CD4-positive, alpha-beta T cell (primary cell): Measurements from ENCODE around the gene CYB5R3. TPM values are rescaled to one million over a fixed set of nuclear protein-coding genes. Genes with fewer than 3 reads are reported as not detected.

Source experiments
- ATAC-seq: fragments of 200-7000 bp; cut with Tn5 transposase; one replicate; pipeline ENCODE4 v1.10.0; 2022; ENCODE audit warnings: mild to moderate bottlenecking; ENCODE audit not compliant: poor library complexity
- CTCF ChIA-PET: fragments of 350-600 bp; sonication (Branson Sonifier 250); formaldehyde crosslinking; loops from one replicate; lab custom pipeline; 2021; ENCODE audit warnings: antibody characterized with exemption, inconsistent platforms; lab: Charles Lee
- POLR2A ChIA-PET: fragments of 350-600 bp; sonication (Branson Sonifier 250); formaldehyde crosslinking; loops from one replicate; lab custom pipeline; 2021; ENCODE audit warnings: antibody characterized with exemption, inconsistent platforms; lab: Charles Lee
- DNase-seq, 14 experiments: peaks; one replicate each; pipeline ENCODE4 v3.0.0-alpha.2; 2013 to 2020; ENCODE audit warnings: mixed read lengths in 2 of 14
- H3K27ac ChIP-seq, 2 donors: one replicate each; pipeline versions ENCODE4 v1.5.1 to v1.7.0; 2013; ENCODE audit warnings: low read length in 2 of 2, low read depth in 1 of 2, mild to moderate bottlenecking in 1 of 2
- H3K27me3 ChIP-seq, 2 experiments: 1 replicate in 1 of 2; 2 replicates in 1 of 2; pipeline versions ENCODE4 v1.6.1 to v1.7.0; 2013; ENCODE audit warnings: low read length in 2 of 2, control low read depth in 1 of 2, mild to moderate bottlenecking in 1 of 2, moderate library complexity in 1 of 2; ENCODE audit not compliant: insufficient read depth in 2 of 2, control insufficient read depth in 1 of 2
- H3K36me3 ChIP-seq: one replicate; pipeline ENCODE4 v1.6.1; 2013; ENCODE audit warnings: low read length, control low read depth; ENCODE audit not compliant: insufficient read depth
- H3K4me1 ChIP-seq: one replicate; pipeline ENCODE4 v1.6.1; 2013; ENCODE audit warnings: low read length, control low read depth; ENCODE audit not compliant: insufficient read depth
- H3K4me3 ChIP-seq: one replicate; pipeline ENCODE4 v1.5.1; 2013; ENCODE audit warnings: mild to moderate bottlenecking, low read length, moderate library complexity
- H3K9me3 ChIP-seq, 2 experiments: 1 replicate in 1 of 2; 2 replicates in 1 of 2; pipeline versions ENCODE4 v1.6.1 to v1.7.0; 2013; ENCODE audit warnings: low read length in 2 of 2, mild to moderate bottlenecking in 2 of 2, control low read depth in 1 of 2, moderate library complexity in 1 of 2; ENCODE audit not compliant: control insufficient read depth in 1 of 2, insufficient read depth in 1 of 2
- H3K27ac Mint-ChIP-seq: one replicate; pipeline ENCODE4 v1.8.0; 2020; ENCODE audit warnings: mixed read lengths
- H3K27me3 Mint-ChIP-seq: one replicate; pipeline ENCODE4 v1.8.0; 2021; ENCODE audit warnings: mixed read lengths
- H3K36me3 Mint-ChIP-seq: one replicate; pipeline ENCODE4 v1.8.0; 2021; ENCODE audit warnings: low read depth, mixed read lengths
- H3K4me1 Mint-ChIP-seq: one replicate; pipeline ENCODE4 v1.8.0; 2021; ENCODE audit warnings: low read depth, mixed read lengths
- H3K4me3 Mint-ChIP-seq: one replicate; pipeline ENCODE4 v1.8.0; 2020; ENCODE audit warnings: mild to moderate bottlenecking, mixed read lengths
- H3K9me3 Mint-ChIP-seq: one replicate; pipeline ENCODE4 v1.8.0; 2020; ENCODE audit warnings: mixed read lengths
- CTCF ChIP-seq: fragments of 200-600 bp; IDR thresholded peaks from one replicate; pipeline ENCODE4 v1.8.0; 2022; ENCODE audit warnings: antibody characterized with exemption, mild to moderate bottlenecking
- intact Hi-C, 2 experiments: fragments of 100-400 bp; cut with DNase I in 1 of 2; cut with micrococcal nuclease in 1 of 2; formaldehyde crosslinking; loops; one replicate each; pipeline versions ENCODE4 v1.15.1 to v1.9.0; 2023 to 2025; cut with DNase I, micrococcal nuclease
- total RNA-seq, 174 experiments: library from RNA in 2 of 174; stranded (reverse) in 2 of 174; gene quantifications; one replicate each; pipeline ENCODE4 v1.2.3 and lab custom pipeline; 2021 to 2026

CYB5R3 gene
- total RNA-seq, 2 experiments from 2014 or later: 39.8 to 41.2 TPM

GRCh38 chr22:42595434-42595833 lies 53.8 kb downstream of the CYB5R3 start:
- Mint-ChIP-seq H3K9me3 (no peaks in the 10 kb centered on the region), H3K27ac (no peak overlapping the region), H3K36me3 (peaks cover 94% of the 10 kb centered on the region), H3K4me3 (no peak overlapping the region), H3K4me1 (no peaks in the 10 kb centered on the region), H3K27me3 (no peaks in the 10 kb centered on the region)
- ATAC-seq (no peak), DNase-seq (no peak)
- intact Hi-C loops: no loop called here
- Histone ChIP-seq H3K36me3 (peaks cover 85% of the 10 kb centered on the region), H3K9me3 (no peaks in the 10 kb centered on the region), H3K4me3 (no peak overlapping the region), H3K27me3 (no peaks in the 10 kb centered on the region), H3K4me1 (no peaks in the 10 kb centered on the region), H3K27ac (no peak overlapping the region)
- ChIA-PET POLR2A (no interaction called here), CTCF (no interaction called here)
- TF ChIP-seq CTCF: no peak

- Mint-ChIP-seq H3K27ac (no peak overlapping the region), H3K27me3 (no peaks in the 10 kb centered on the region), H3K4me3 (no peak overlapping the region), H3K9me3 (no peaks in the 10 kb centered on the region), H3K4me1 (no peaks in the 10 kb centered on the region), H3K36me3 (peaks cover 88% of the 10 kb centered on the region)
- intact Hi-C loops: no loop called here
- POLR2A ChIA-PET: interaction anchor here (0.6 kb wide), 1 partner anchor 9 kb away, joined by 3 read pairs; no protein-coding TSS in a partner anchor
- no peak overlapping the region for H3K4me3 ChIP-seq
- H3K4me1 ChIP-seq: no peaks in the 10 kb centered on the region
- no peak for TF ChIP-seq CTCF
- CTCF ChIA-PET: no interaction called here
- H3K27ac ChIP-seq: no peak overlapping the region
- no peak for DNase-seq
- H3K9me3 ChIP-seq: no peaks in the 10 kb centered on the region
- no peaks in the 10 kb centered on the region for H3K27me3 ChIP-seq
- no peak for ATAC-seq
- H3K36me3 ChIP-seq: peaks cover 76% of the 10 kb centered on the region
These were observed 57.2 kb downstream of the CYB5R3 start for GRCh38 chr22:42591987-42592386.

GRCh38 chr22:42587588-42588175 lies 61.5 kb downstream of the CYB5R3 start:
- ChIA-PET CTCF (no interaction called here), POLR2A (no interaction called here)
- TF ChIP-seq CTCF: no peak
- H3K27me3 ChIP-seq: no peaks in the 10 kb centered on the region
- H3K4me1 Mint-ChIP-seq: no peaks in the 10 kb centered on the region
- DNase-seq (no peak), ATAC-seq (no peak)
- no peak overlapping the region for H3K4me3 ChIP-seq
- no peak overlapping the region for H3K27ac Mint-ChIP-seq
- H3K27me3 Mint-ChIP-seq: no peaks in the 10 kb centered on the region
- intact Hi-C loops: no loop called here
- H3K4me1 ChIP-seq: no peaks in the 10 kb centered on the region
- peaks cover 82% of the 10 kb centered on the region for H3K36me3 Mint-ChIP-seq
- H3K27ac ChIP-seq: no peak overlapping the region
- no peaks in the 10 kb centered on the region for H3K9me3 Mint-ChIP-seq
- H3K4me3 Mint-ChIP-seq: no peak overlapping the region
- H3K36me3 ChIP-seq: peaks cover 71% of the 10 kb centered on the region
- H3K9me3 ChIP-seq: no peaks in the 10 kb centered on the region
